ENCODE data around the gene SDR39U1.

The SDR39U1 gene

GRCh38 chr14:24411443-24412389 is 30.9 kb downstream of the SDR39U1 start:
- peak; percentile 52 for DNase-seq (ENCODE audit: low read depth)

- no peak for DNase-seq (ENCODE audit: low read depth)
Measured at GRCh38 chr14:24409956-24410355, 32.6 kb downstream of the SDR39U1 start.

- no peak for DNase-seq (ENCODE audit: low read depth)
Measured at GRCh38 chr14:24409192-24409591, 33.4 kb downstream of the SDR39U1 start.

GRCh38 chr14:24408764-24409163 is 33.8 kb downstream of the SDR39U1 start:
- DNase-seq (ENCODE audit: low read depth), result peak; percentile 75

- DNase-seq (ENCODE audit: low read depth), result no peak
Measured at GRCh38 chr14:24407608-24408325, 34.8 kb downstream of the SDR39U1 start.

GRCh38 chr14:24406416-24406815 is 36.2 kb downstream of the SDR39U1 start:
- no peak for DNase-seq (ENCODE audit: low read depth)

- no peak for DNase-seq (ENCODE audit: low read depth)
Measured at GRCh38 chr14:24404814-24405213, 37.8 kb downstream of the SDR39U1 start.

GRCh38 chr14:24403294-24403998 is 39.1 kb downstream of the SDR39U1 start:
- no peak for DNase-seq (ENCODE audit: low read depth)

GRCh38 chr14:24401810-24402702 is 40.5 kb downstream of the SDR39U1 start:
- DNase-seq (ENCODE audit: low read depth), result no peak

- no peak for DNase-seq (ENCODE audit: low read depth)
Measured at GRCh38 chr14:24399999-24400718, 42.4 kb downstream of the SDR39U1 start.

- no peak for DNase-seq (ENCODE audit: low read depth)
Measured at GRCh38 chr14:24399447-24399822, 43.1 kb downstream of the SDR39U1 start.

GRCh38 chr14:24398653-24399446 is 43.7 kb downstream of the SDR39U1 start, which contains the start of gene NYNRIN:
NYNRIN (plus strand) TSS chr14:24399003; CDS start chr14:24399247, 244 bp downstream.
- DNase-seq (ENCODE audit: low read depth), result peak; percentile 31

- DNase-seq (ENCODE audit: low read depth), result no peak
Measured at GRCh38 chr14:24398293-24398652, 44.3 kb downstream of the SDR39U1 start.

GRCh38 chr14:24397639-24398292 is 44.8 kb downstream of the SDR39U1 start:
- DNase-seq (ENCODE audit: low read depth), result no peak

GRCh38 chr14:24395609-24396582 is 46.7 kb downstream of the SDR39U1 start:
- DNase-seq (ENCODE audit: low read depth), result no peak

GRCh38 chr14:24394275-24394674 is 48.3 kb downstream of the SDR39U1 start:
- DNase-seq (ENCODE audit: low read depth), result no peak

GRCh38 chr14:24392325-24393091 is 50.1 kb downstream of the SDR39U1 start:
- DNase-seq (ENCODE audit: low read depth), result no peak

All from fibroblast of gingiva (primary cell).